LNCAP (cell line): ENCODE results near the gene NLE1.
A peak's percentile ranks its signal among the peaks of the same experiment; 100 is the strongest.

Experiments
- CTCF ChIP-seq: fragments of 450-650 bp; IDR thresholded peaks from 2 replicates; pipeline ENCODE4 v1.5.1; 2017; ENCODE audit warnings: mild to moderate bottlenecking

NLE1 gene

DNA sequence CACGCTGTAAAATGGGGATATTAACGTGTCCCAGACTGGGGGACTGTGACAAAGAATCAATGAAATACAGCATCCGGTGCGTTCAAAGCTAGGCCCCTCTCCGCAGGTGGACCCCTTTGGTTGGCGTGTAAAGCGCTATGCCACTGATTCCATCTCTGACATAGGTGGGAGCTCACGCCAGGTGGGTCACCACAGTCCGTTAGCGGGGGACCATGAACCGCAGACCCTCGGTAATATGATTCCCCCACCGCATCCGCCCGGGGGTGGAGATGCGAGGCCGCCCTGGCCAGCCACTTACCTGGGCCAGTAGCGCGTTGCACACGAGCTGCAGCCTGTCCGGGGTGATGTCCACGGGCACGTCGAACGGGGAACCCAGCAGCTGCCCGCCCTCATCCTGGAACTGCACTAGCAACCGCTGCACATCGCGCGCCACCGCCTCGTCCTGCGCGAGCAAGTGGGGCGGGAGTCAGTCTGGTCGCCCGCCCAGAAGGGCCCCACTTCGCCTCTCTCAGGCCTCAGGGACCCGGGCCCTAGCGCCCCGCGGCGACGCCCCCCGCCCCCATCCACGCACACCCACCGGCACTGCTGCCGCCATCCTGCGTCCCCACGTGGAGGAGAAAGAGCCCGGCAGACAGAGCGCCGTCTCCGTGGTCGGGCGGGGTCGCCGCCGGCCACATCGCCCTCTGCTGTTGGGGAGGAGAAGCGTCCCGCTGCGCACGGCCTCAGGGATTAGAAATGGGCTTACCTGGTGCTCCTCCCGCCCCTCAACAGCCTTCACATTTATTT, at the start of gene NLE1:
TSS of gene NLE1 (minus strand) at position 623 of the 786 bp plus-strand sequence. CDS start at position 595, 28 bp downstream.
- peak; percentile 96 for TF ChIP-seq CTCF

DNA sequence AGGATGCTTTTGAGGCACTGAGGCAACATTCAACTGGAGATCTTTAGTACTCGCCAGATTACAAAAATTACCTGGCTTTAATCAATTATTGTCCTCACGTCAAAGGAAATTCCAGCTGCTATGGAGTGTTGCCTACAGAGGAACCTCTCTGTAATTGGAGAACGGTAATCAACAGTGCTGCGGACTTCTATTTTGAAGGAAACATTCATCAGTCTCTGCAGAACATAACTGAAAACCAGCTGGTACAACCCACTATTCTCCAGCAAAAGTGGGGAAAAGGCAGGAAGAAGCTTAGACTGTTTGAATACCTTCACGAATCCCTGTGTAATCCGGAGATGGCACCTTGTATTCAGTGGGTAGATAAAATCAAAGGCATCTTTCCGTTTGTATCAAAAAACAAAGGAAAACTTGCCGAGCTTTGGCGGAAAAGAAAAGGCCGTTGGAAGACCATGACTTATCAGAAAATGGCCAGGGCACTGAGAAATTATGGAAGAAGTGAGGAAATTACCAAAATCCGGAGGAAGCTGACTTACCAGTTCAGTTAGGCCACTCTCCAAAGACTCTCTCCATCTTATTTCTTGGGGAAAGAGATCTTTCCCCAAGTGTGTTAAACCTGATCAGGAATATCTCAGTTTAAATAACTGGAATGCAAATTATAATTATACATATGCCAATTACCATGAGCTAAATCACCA, 49.0 kb upstream of the NLE1 start:
- TF ChIP-seq CTCF: no peak

- TF ChIP-seq CTCF: no peak
Observed at GRCh38 chr17:35189291-35189690, 47.2 kb upstream of the NLE1 start.

- no peak for TF ChIP-seq CTCF
Observed at GRCh38 chr17:35188111-35188510, 46.0 kb upstream of the NLE1 start.

GRCh38 chr17:35187481-35187880, 45.4 kb upstream of the NLE1 start:
- no peak for TF ChIP-seq CTCF

GRCh38 chr17:35185849-35186248, 43.7 kb upstream of the NLE1 start:
- TF ChIP-seq CTCF: no peak

DNA sequence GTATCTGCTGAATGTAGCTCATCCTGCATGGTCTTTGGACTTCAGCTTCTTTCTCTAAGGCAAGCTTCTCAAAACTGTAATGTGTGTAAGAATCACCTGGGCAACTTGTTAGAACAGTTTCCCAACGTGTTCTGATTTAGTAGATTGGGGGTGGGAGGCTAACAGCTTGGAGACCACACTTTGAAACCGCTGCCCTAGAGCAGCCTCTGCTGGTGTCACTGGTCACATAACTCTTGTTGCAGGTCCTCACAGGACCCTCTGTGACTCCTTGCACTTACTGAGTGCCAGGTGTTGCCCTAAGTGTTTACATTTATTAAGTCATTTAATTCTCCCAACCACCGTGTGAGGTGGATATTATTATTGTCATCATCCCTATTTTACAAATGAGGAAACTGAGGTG, 42.2 kb upstream of the NLE1 start:
- TF ChIP-seq CTCF: no peak
